Colonic mucosa (tissue), 4 donors: ENCODE measurements around the gene TMEM182. TPM values are rescaled to one million over a fixed set of nuclear protein-coding genes. Genes with fewer than 3 reads are reported as not detected.

Source experiments
- DNase-seq: peaks from one replicate; pipeline ENCODE4 v3.0.0-alpha.2; 2020
- H3K27ac ChIP-seq: fragments of 200-600 bp; one replicate; pipeline ENCODE4 v1.8.0; 2021
- H3K27me3 ChIP-seq: fragments of 200-600 bp; one replicate; pipeline ENCODE4 v1.8.0; 2021
- H3K36me3 ChIP-seq: fragments of 200-600 bp; one replicate; pipeline ENCODE4 v1.8.0; 2021
- H3K4me1 ChIP-seq: fragments of 200-600 bp; one replicate; pipeline ENCODE4 v1.8.0; 2021; ENCODE audit warnings: mild to moderate bottlenecking
- H3K4me3 ChIP-seq: fragments of 200-600 bp; one replicate; pipeline ENCODE4 v1.8.0; 2021
- H3K9ac ChIP-seq, 2 donors: one replicate each; pipeline ENCODE4 v1.7.0; 2013; ENCODE audit warnings: control low read depth in 2 of 2, low read depth in 2 of 2, low read length in 2 of 2
- H3K9me3 ChIP-seq: fragments of 200-600 bp; one replicate; pipeline ENCODE4 v1.8.0; 2021
- CTCF ChIP-seq: fragments of 200-600 bp; IDR thresholded peaks from one replicate; pipeline ENCODE4 v1.8.0; 2022; ENCODE audit warnings: antibody characterized with exemption, mild to moderate bottlenecking
- intact Hi-C: fragments of 100-400 bp; cut with DNase I; formaldehyde crosslinking; loops from one replicate; pipeline ENCODE4 v1.14.1; 2022
- total RNA-seq, 2 donors: library from RNA; stranded (reverse); fragmentation: NEBNext Ultra II Directional in 1 of 2; extraction: Animal tissue kit (Norgen Biotek cat#: 25700) in 1 of 2; gene quantifications; one replicate each; pipeline ENCODE4 v1.2.1, GENCODE V29; 2021
- donor health status: healthy.
- donor health status: DM: no; HTN: no; CAD: no.
- donor health status: DM: no; HTN: no; CAD: no.

The TMEM182 gene
- total RNA-seq, 2 donors from 2014 or later = 3.4 to 3.8 TPM

DNA sequence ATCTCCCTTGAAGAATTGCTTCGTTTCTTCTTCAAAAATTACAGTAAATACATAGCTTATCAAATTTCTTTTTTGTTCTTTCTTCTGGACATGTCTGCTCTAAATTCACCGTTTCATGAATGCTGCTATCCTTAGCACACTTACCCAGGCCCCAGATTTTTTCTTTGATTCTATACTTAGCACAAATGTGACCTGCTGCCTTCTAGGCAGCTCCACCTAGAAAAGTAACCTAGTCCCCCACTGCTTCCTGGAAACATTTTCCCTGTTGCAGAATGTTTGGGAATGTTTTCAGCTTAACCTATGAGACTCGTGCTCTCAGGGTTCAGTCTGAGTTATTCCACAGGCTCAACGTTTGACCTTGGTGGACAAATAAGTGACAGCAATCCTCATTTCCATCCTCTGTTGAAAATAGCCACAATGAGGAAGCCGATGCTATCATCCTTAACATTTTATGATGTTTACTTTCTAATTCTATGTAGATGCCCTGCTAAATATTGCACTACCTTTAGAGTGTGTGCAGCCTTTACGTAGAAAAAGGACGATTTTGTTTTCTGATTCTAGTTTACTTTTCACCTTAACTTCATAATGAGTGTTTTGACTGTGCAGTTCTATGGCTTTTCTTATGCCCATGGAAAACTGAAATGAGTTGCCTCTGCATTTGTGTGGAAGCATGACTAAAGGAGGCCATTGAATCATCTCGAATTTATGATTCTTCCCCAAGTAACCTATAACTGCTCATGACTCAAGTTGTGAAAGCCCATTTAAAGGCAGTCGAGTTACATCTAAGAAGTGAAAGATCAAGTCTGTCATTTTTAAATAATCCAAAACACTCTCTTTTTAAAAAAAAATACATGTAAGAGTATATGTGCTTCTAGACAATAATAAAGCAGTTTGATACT, 47.7 kb downstream of the TMEM182 start:
- intact Hi-C loops = no loop called here
- no peaks in the 10 kb centered on the region for H3K27me3 ChIP-seq
- H3K36me3 ChIP-seq = no peaks in the 10 kb centered on the region
- TF ChIP-seq CTCF = no peak
- H3K4me3 ChIP-seq = no peak overlapping the region
- no peak overlapping the region for H3K27ac ChIP-seq
- H3K9me3 ChIP-seq = no peaks in the 10 kb centered on the region
- H3K4me1 ChIP-seq = no peaks in the 10 kb centered on the region
- DNase-seq = peak; percentile 18
- no peak overlapping the region for H3K9ac ChIP-seq

GRCh38 chr2:102815285-102815684, 53.5 kb downstream of the TMEM182 start:
- no peaks in the 10 kb centered on the region for H3K27me3 ChIP-seq
- H3K36me3 ChIP-seq = no peaks in the 10 kb centered on the region
- H3K9ac ChIP-seq = no peak overlapping the region
- no peaks in the 10 kb centered on the region for H3K4me1 ChIP-seq
- no peak overlapping the region for H3K4me3 ChIP-seq
- H3K27ac ChIP-seq = no peak overlapping the region
- TF ChIP-seq CTCF = no peak
- no peaks in the 10 kb centered on the region for H3K9me3 ChIP-seq
- no peak for DNase-seq
- intact Hi-C loops = no loop called here

GRCh38 chr2:102826904-102827303, 65.1 kb downstream of the TMEM182 start:
- H3K27me3 ChIP-seq = no peaks in the 10 kb centered on the region
- no peak overlapping the region for H3K27ac ChIP-seq
- no peak for TF ChIP-seq CTCF
- no peaks in the 10 kb centered on the region for H3K4me1 ChIP-seq
- H3K36me3 ChIP-seq = no peaks in the 10 kb centered on the region
- intact Hi-C loops = no loop called here
- no peak for DNase-seq
- H3K4me3 ChIP-seq = no peak overlapping the region
- no peaks in the 10 kb centered on the region for H3K9me3 ChIP-seq
- no peak overlapping the region for H3K9ac ChIP-seq

DNA sequence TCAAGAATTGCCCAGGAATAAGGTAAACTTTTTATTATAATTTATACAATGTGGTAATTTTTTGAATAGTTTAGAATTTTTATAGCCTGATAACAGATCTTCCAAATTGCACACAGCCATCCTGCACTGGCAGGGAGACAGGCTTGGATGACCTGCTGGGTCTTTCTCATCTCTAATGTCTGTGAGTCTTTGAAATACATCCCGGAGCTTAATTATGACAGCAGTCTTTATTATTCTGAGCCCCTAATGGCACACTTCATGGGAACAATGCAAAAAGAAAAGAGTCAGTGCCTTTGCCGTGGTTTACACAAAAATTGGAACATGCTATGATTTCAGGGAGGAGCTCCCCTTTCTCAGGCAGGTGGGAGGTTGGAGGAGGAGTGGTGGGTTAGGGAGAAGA, 71.0 kb downstream of the TMEM182 start:
- no peaks in the 10 kb centered on the region for H3K36me3 ChIP-seq
- H3K9ac ChIP-seq = no peak overlapping the region
- TF ChIP-seq CTCF = no peak
- no peak overlapping the region for H3K27ac ChIP-seq
- intact Hi-C loops = no loop called here
- DNase-seq = no peak
- no peaks in the 10 kb centered on the region for H3K4me1 ChIP-seq
- H3K9me3 ChIP-seq = no peaks in the 10 kb centered on the region
- H3K4me3 ChIP-seq = no peak overlapping the region
- no peaks in the 10 kb centered on the region for H3K27me3 ChIP-seq

DNA sequence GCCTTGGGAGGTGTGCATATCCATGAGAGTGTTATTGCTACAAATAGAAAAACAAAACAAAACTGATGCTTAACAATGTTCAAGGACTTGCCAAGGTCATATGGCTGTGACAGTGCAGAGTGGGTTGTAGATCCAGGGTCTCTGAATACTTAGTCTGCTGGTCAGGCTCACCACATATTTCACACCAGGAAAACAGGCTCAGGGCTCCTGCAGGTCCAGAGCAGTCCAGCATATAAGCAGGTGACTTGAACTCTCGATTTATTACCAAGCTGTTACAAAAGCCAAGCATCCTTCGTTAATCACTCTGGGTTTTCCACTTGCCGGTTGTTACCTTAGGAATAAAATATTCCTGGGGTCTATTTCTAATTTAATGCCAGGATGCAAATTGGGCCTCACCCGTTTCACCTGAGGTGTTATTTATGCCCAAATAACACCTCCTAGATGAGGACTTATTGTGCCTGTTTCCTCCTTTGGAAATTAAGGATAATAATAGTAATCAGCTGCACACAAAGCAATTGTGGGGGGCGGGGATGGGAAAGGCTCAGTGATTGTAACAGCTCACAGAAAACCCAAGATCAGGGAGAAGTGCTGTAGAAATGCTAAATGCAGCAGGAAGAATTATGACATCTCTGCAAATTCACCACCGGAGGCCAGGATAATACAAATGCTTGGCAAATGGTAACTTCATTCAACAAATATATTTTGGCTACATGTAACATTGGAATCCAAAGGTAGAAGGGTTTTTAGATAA, 72.9 kb downstream of the TMEM182 start:
- no peaks in the 10 kb centered on the region for H3K36me3 ChIP-seq
- H3K4me3 ChIP-seq = no peak overlapping the region
- H3K9ac ChIP-seq = no peak overlapping the region
- H3K4me1 ChIP-seq = no peaks in the 10 kb centered on the region
- no peaks in the 10 kb centered on the region for H3K9me3 ChIP-seq
- intact Hi-C loops = no loop called here
- DNase-seq = no peak
- no peak for TF ChIP-seq CTCF
- no peaks in the 10 kb centered on the region for H3K27me3 ChIP-seq
- H3K27ac ChIP-seq = no peak overlapping the region
